ENCODE measurements around the gene ISL1.

DNA sequence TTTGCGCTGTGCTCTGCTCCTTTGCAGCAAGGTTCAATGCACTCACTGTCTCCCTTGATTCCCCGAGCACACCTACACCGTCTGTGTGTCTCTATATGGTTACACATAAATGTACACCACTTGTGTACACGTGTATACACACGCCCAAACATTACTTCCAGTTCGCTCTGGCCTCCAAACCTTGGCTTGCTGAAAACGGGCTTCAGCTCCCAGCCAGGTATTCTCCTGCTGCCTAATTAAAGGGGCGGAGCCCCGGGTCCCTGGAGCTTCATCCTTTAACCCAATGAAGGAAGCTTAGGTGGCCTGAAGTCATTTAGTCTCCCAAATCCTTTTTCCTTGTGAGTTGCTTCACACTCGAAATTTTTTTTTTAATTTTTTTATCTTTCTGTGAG lies 4.6 kb downstream of the ISL1 start:
- TF ChIP-seq CTCF (IDR thresholded peaks at IDR 0.05 in 8 of 11, conservative IDR thresholded peaks at IDR 0.05 in 3 of 11), result no peak
- no peak for TF ChIP-seq POLR2AphosphoS5 (IDR thresholded peaks at IDR 0.05)

Measured in spleen (tissue), 7 donors.